ENCODE measurements around the gene APCDD1L.
"Not testable (repeated sequence)": the region's sequence is repeated elsewhere in the genome, so short reads cannot be mapped to it uniquely, and the experiment has no call there.

The APCDD1L gene

GRCh38 chr20:58431134-58431533 is 84.1 kb downstream of the APCDD1L start:
- Histone ChIP-seq H3K27ac (ENCODE audit: low read depth in 2 of 2, low read length in 2 of 2) (no peak overlapping the region), H3K27me3 (ENCODE audit: control insufficient read depth in 2 of 2, insufficient read depth in 2 of 2, low read length in 2 of 2) (no peaks in the 10 kb centered on the region), H3K4me1 (ENCODE audit: control insufficient read depth in 2 of 2, insufficient read depth in 2 of 2, low read length in 2 of 2) (peaks cover 11 to 28% of the 10 kb centered on the region in 2 donors), H3K36me3 (ENCODE audit: control insufficient read depth in 2 of 2, insufficient read depth in 2 of 2, low read length in 2 of 2) (peaks cover 2 to 4% of the 10 kb centered on the region in 2 donors), H3K9me3 (ENCODE audit: control insufficient read depth in 2 of 2, low read length in 2 of 2) (no peaks in the 10 kb centered on the region), H3K9ac (ENCODE audit: low read depth in 1 of 2, low read length in 2 of 2) (no peak overlapping the region), H3K4me3 (ENCODE audit: low read length in 2 of 2) (no peak overlapping the region)

- no peak overlapping the region for H3K9ac ChIP-seq (ENCODE audit: low read depth in 1 of 2, low read length in 2 of 2)
- peaks cover 3 to 4% of the 10 kb centered on the region in 2 donors for H3K36me3 ChIP-seq (ENCODE audit: control insufficient read depth in 2 of 2, insufficient read depth in 2 of 2, low read length in 2 of 2)
- no peaks in the 10 kb centered on the region for H3K27me3 ChIP-seq (ENCODE audit: control insufficient read depth in 2 of 2, insufficient read depth in 2 of 2, low read length in 2 of 2)
- H3K9me3 ChIP-seq (ENCODE audit: control insufficient read depth in 2 of 2, low read length in 2 of 2), result no peaks in the 10 kb centered on the region
- H3K4me1 ChIP-seq (ENCODE audit: control insufficient read depth in 2 of 2, insufficient read depth in 2 of 2, low read length in 2 of 2), result peaks cover 5 to 17% of the 10 kb centered on the region in 2 donors
- H3K4me3 ChIP-seq (ENCODE audit: low read length in 2 of 2), result no peak overlapping the region
- H3K27ac ChIP-seq (ENCODE audit: low read depth in 2 of 2, low read length in 2 of 2), result no peak overlapping the region
Measured at GRCh38 chr20:58429303-58429702, 85.9 kb downstream of the APCDD1L start.

GRCh38 chr20:58428364-58428763 is 86.8 kb downstream of the APCDD1L start:
- H3K4me1 ChIP-seq (ENCODE audit: control insufficient read depth in 2 of 2, insufficient read depth in 2 of 2, low read length in 2 of 2), result peaks cover 5 to 8% of the 10 kb centered on the region in 2 donors
- no peak overlapping the region for H3K27ac ChIP-seq (ENCODE audit: low read depth in 2 of 2, low read length in 2 of 2)
- no peaks in the 10 kb centered on the region for H3K9me3 ChIP-seq (ENCODE audit: control insufficient read depth in 2 of 2, low read length in 2 of 2)
- H3K4me3 ChIP-seq (ENCODE audit: low read length in 2 of 2), result no peak overlapping the region
- H3K36me3 ChIP-seq (ENCODE audit: control insufficient read depth in 2 of 2, insufficient read depth in 2 of 2, low read length in 2 of 2), result peaks cover 3 to 4% of the 10 kb centered on the region in 2 donors
- no peaks in the 10 kb centered on the region for H3K27me3 ChIP-seq (ENCODE audit: control insufficient read depth in 2 of 2, insufficient read depth in 2 of 2, low read length in 2 of 2)
- no peak overlapping the region for H3K9ac ChIP-seq (ENCODE audit: low read depth in 1 of 2, low read length in 2 of 2)

DNA sequence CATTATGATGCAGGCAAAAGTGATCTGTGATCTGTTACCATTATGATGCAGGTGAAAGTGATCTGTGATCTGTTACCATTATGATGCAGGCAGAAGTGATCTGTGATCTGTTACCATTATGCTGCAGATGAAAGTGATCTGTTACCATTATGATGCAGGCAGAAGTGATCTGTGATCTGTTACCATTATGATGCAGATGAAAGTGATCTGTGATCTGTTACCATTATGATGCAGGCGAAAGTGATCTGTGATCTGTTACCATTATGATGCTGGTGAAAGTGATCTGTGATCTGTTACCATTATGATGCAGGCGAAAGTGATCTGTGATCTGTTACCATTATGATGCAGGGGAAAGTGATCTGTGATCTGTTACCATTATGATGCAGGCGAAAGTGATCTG is 87.6 kb downstream of the APCDD1L start:
- H3K4me3 ChIP-seq (ENCODE audit: low read length in 2 of 2); H3K27ac ChIP-seq (ENCODE audit: low read depth in 2 of 2, low read length in 2 of 2); H3K4me1 ChIP-seq (ENCODE audit: control insufficient read depth in 2 of 2, insufficient read depth in 2 of 2, low read length in 2 of 2); H3K9me3 ChIP-seq (ENCODE audit: control insufficient read depth in 2 of 2, low read length in 2 of 2); H3K9ac ChIP-seq (ENCODE audit: low read depth in 1 of 2, low read length in 2 of 2); H3K36me3 ChIP-seq (ENCODE audit: control insufficient read depth in 2 of 2, insufficient read depth in 2 of 2, low read length in 2 of 2); H3K27me3 ChIP-seq (ENCODE audit: control insufficient read depth in 2 of 2, insufficient read depth in 2 of 2, low read length in 2 of 2): not testable (repeated sequence)

DNA sequence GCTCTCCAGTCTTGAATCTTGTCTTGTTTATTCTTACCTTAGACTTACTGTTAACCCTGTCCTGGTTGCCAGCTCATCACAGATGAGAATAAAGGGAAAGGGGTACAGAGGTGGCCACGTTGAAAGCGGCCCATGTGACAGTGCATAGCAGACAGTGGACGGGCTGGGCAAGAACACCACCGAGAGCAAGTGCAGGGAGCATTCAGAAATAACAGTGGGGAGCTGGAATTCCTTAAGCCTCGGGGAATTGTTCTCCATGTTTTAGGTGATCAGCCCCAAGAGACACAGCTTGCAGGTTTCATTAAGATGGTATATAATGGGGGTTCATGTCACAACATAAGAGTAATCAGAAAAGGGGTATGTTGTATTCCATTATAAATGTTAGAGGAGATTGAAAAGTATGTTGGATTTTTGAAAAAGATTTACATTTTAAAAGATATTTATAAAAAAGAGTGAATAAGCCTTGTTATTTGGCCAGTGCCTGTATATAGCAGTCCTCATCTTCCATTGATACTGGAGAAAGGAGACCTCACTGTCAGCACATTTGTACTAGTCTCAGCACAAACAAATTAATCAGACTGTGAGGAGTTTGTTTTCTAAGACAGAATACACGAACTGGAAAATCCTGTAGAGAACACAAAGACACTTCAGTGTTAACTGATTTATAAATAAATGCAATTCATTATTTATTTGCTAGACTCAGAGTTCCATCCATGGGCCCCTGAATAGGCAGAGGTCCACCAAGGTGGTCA is 90.8 kb downstream of the APCDD1L start:
- H3K9me3 ChIP-seq (ENCODE audit: control insufficient read depth in 2 of 2, low read length in 2 of 2), result no peaks in the 10 kb centered on the region
- H3K36me3 ChIP-seq (ENCODE audit: control insufficient read depth in 2 of 2, insufficient read depth in 2 of 2, low read length in 2 of 2), result peaks cover 12 to 17% of the 10 kb centered on the region in 2 donors
- no peak overlapping the region for H3K9ac ChIP-seq (ENCODE audit: low read depth in 1 of 2, low read length in 2 of 2)
- H3K27me3 ChIP-seq (ENCODE audit: control insufficient read depth in 2 of 2, insufficient read depth in 2 of 2, low read length in 2 of 2), result no peaks in the 10 kb centered on the region
- no peak overlapping the region for H3K27ac ChIP-seq (ENCODE audit: low read depth in 2 of 2, low read length in 2 of 2)
- no peak overlapping the region for H3K4me3 ChIP-seq (ENCODE audit: low read length in 2 of 2)
- no peaks in the 10 kb centered on the region for H3K4me1 ChIP-seq (ENCODE audit: control insufficient read depth in 2 of 2, insufficient read depth in 2 of 2, low read length in 2 of 2)

DNA sequence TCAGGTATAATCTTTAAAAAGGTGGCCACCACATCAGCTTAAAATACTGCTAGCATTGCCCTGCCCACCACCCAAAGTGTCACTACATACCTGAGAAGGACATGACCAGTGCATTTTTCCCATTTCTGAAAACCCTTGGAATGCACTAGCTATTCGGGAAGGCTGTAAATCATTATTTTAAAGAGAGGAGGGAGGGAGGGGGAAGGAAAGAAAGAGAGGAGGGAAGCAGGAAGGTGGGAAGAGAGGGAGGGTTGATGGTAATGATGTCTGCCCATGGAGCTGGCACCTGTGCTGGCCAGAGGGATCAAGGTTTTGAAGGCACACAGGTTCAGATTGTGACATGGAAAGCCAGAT is 93.7 kb downstream of the APCDD1L start:
- no peaks in the 10 kb centered on the region for H3K9me3 ChIP-seq (ENCODE audit: control insufficient read depth in 2 of 2, low read length in 2 of 2)
- no peaks in the 10 kb centered on the region for H3K27me3 ChIP-seq (ENCODE audit: control insufficient read depth in 2 of 2, insufficient read depth in 2 of 2, low read length in 2 of 2)
- no peak overlapping the region for H3K4me3 ChIP-seq (ENCODE audit: low read length in 2 of 2)
- peaks cover 11 to 28% of the 10 kb centered on the region in 2 donors for H3K36me3 ChIP-seq (ENCODE audit: control insufficient read depth in 2 of 2, insufficient read depth in 2 of 2, low read length in 2 of 2)
- H3K9ac ChIP-seq (ENCODE audit: low read depth in 1 of 2, low read length in 2 of 2), result no peak overlapping the region
- no peak overlapping the region for H3K27ac ChIP-seq (ENCODE audit: low read depth in 2 of 2, low read length in 2 of 2)
- H3K4me1 ChIP-seq (ENCODE audit: control insufficient read depth in 2 of 2, insufficient read depth in 2 of 2, low read length in 2 of 2), result peaks cover 2 to 4% of the 10 kb centered on the region in 2 donors

DNA sequence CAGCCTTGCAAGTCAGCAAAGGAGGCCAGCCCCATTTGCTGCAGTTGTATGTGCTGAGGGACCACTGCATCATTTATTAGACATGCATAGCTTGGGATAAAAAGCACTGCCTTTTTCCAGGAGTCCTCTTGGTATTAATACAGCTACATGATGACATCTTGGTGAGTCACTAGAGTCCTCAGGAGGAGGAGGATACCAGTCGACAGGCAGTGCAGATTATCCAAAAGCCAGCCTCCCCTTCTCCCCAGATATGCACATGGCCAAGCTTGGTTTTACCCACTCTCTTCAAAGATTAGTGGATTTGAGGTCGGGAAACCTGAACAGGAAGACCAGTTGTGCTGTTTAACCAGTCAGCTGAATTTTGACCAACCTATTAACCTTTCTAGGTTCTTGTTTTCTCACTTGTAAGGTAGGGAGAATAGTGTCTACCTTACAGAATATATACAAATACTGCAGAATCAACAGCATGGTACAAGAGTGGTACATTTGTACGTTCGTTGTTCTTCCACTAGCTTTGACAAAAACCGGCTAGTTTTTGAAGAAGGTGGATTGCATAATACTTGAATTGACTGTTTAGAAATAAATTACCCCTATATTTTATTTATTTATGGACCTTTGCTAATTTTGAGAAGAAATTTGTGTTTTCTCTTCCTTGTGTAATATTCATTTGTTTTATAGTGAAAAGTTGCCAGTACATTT is 94.3 kb downstream of the APCDD1L start:
- Histone ChIP-seq H3K4me3 (ENCODE audit: low read length in 2 of 2) (no peak overlapping the region), H3K36me3 (ENCODE audit: control insufficient read depth in 2 of 2, insufficient read depth in 2 of 2, low read length in 2 of 2) (peaks cover 11 to 26% of the 10 kb centered on the region in 2 donors), H3K27ac (ENCODE audit: low read depth in 2 of 2, low read length in 2 of 2) (no peak overlapping the region), H3K9ac (ENCODE audit: low read depth in 1 of 2, low read length in 2 of 2) (no peak overlapping the region), H3K27me3 (ENCODE audit: control insufficient read depth in 2 of 2, insufficient read depth in 2 of 2, low read length in 2 of 2) (no peaks in the 10 kb centered on the region), H3K9me3 (ENCODE audit: control insufficient read depth in 2 of 2, low read length in 2 of 2) (no peaks in the 10 kb centered on the region), H3K4me1 (ENCODE audit: control insufficient read depth in 2 of 2, insufficient read depth in 2 of 2, low read length in 2 of 2) (peaks cover 2 to 4% of the 10 kb centered on the region in 2 donors)

- H3K27me3 ChIP-seq (ENCODE audit: control insufficient read depth in 2 of 2, insufficient read depth in 2 of 2, low read length in 2 of 2), result no peaks in the 10 kb centered on the region
- H3K36me3 ChIP-seq (ENCODE audit: control insufficient read depth in 2 of 2, insufficient read depth in 2 of 2, low read length in 2 of 2), result peaks cover 11 to 27% of the 10 kb centered on the region in 2 donors
- no peak overlapping the region for H3K9ac ChIP-seq (ENCODE audit: low read depth in 1 of 2, low read length in 2 of 2)
- H3K4me3 ChIP-seq (ENCODE audit: low read length in 2 of 2), result no peak overlapping the region
- H3K4me1 ChIP-seq (ENCODE audit: control insufficient read depth in 2 of 2, insufficient read depth in 2 of 2, low read length in 2 of 2), result peaks cover 2 to 4% of the 10 kb centered on the region in 2 donors
- no peaks in the 10 kb centered on the region for H3K9me3 ChIP-seq (ENCODE audit: control insufficient read depth in 2 of 2, low read length in 2 of 2)
- no peak overlapping the region for H3K27ac ChIP-seq (ENCODE audit: low read depth in 2 of 2, low read length in 2 of 2)
Measured at GRCh38 chr20:58418949-58419748, 96.0 kb downstream of the APCDD1L start.

- Histone ChIP-seq H3K27me3 (ENCODE audit: control insufficient read depth in 2 of 2, insufficient read depth in 2 of 2, low read length in 2 of 2) (no peaks in the 10 kb centered on the region), H3K4me3 (ENCODE audit: low read length in 2 of 2) (no peak overlapping the region), H3K4me1 (ENCODE audit: control insufficient read depth in 2 of 2, insufficient read depth in 2 of 2, low read length in 2 of 2) (peaks cover 2 to 4% of the 10 kb centered on the region in 2 donors), H3K36me3 (ENCODE audit: control insufficient read depth in 2 of 2, insufficient read depth in 2 of 2, low read length in 2 of 2) (peaks cover 11 to 27% of the 10 kb centered on the region in 2 donors), H3K9me3 (ENCODE audit: control insufficient read depth in 2 of 2, low read length in 2 of 2) (no peaks in the 10 kb centered on the region), H3K27ac (ENCODE audit: low read depth in 2 of 2, low read length in 2 of 2) (no peak overlapping the region), H3K9ac (ENCODE audit: low read depth in 1 of 2, low read length in 2 of 2) (no peak overlapping the region)
Measured at GRCh38 chr20:58417438-58417837, 97.8 kb downstream of the APCDD1L start.

DNA sequence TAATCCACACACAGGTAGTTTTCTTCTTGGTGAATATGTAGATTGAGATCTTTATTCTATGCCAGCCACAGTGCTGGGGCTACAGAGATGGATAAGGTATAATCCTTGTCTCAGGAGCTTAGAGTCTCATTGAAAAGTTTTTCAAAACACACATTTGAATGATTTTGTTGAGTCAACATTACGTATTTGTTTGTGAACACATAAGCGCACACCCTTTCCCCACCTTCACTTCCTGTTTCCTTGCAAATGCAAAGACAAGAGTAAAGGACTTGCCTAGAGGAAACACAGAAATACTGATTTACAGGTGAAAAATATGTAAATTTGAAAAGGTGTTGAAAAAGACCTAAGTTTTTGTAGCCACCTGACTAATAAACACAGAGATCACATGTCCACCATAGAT is 98.4 kb downstream of the APCDD1L start:
- H3K27ac ChIP-seq (ENCODE audit: low read depth in 2 of 2, low read length in 2 of 2), result peak overlapping the region in 1 of 2 donors; percentile 26
- H3K9me3 ChIP-seq (ENCODE audit: control insufficient read depth in 2 of 2, low read length in 2 of 2), result no peaks in the 10 kb centered on the region
- H3K4me1 ChIP-seq (ENCODE audit: control insufficient read depth in 2 of 2, insufficient read depth in 2 of 2, low read length in 2 of 2), result peaks cover 2 to 4% of the 10 kb centered on the region in 2 donors

More for the DNA sequence above, 98.4 kb downstream of the APCDD1L start:
- Histone ChIP-seq H3K4me3 (ENCODE audit: low read length in 2 of 2) (no peak overlapping the region), H3K36me3 (ENCODE audit: control insufficient read depth in 2 of 2, insufficient read depth in 2 of 2, low read length in 2 of 2) (peaks cover 11 to 27% of the 10 kb centered on the region in 2 donors), H3K9ac (ENCODE audit: low read depth in 1 of 2, low read length in 2 of 2) (no peak overlapping the region), H3K27me3 (ENCODE audit: control insufficient read depth in 2 of 2, insufficient read depth in 2 of 2, low read length in 2 of 2) (no peaks in the 10 kb centered on the region)

All from mucosa of rectum (tissue), 2 donors.